ENCODE measurements around the gene GABRG2.

GRCh38 chr5:162193012-162193411, 125.4 kb downstream of the GABRG2 start:
- TF ChIP-seq POLR2AphosphoS5 (IDR thresholded peaks at IDR 0.05; ENCODE audit: low read depth, low read length) (no peak), POLR2A (IDR thresholded peaks at IDR 0.05; ENCODE audit: low read depth, low read length) (no peak)
